DND-41 (cell line): ENCODE data around the gene CXCL10.

Experiments
- CTCF ChIP-seq: IDR thresholded peaks from 2 replicates; pipeline ENCODE4 v1.5.1; 2012; ENCODE audit warnings: borderline replicate concordance, low read length, moderate library complexity, mild to moderate bottlenecking; ENCODE audit not compliant: poor library complexity, severe bottlenecking; ENCODE audit errors: extremely low read depth
- EZH2 ChIP-seq: IDR thresholded peaks from 3 replicates; pipeline ENCODE4 v1.6.1; 2012; ENCODE audit warnings: borderline replicate concordance, low read depth, mild to moderate bottlenecking, moderate library complexity, low read length, inconsistent platforms; ENCODE audit not compliant: severe bottlenecking

- TF ChIP-seq CTCF: no peak
- no peak for TF ChIP-seq EZH2
Measured at GRCh38 chr4:75985116-75985515, 38.2 kb downstream of the CXCL10 start.
